ENCODE data around the gene PHLDB2. TPM values are rescaled to one million over a fixed set of nuclear protein-coding genes. Genes with fewer than 3 reads are reported as not detected.

Gene PHLDB2
- total RNA-seq, 1 donor from 2014 or later: 43.5 TPM

- H3K36me3 Mint-ChIP-seq: peaks cover 13% of the 10 kb centered on the region
- H3K9me3 Mint-ChIP-seq: no peaks in the 10 kb centered on the region
- H3K4me1 Mint-ChIP-seq (ENCODE audit: unreplicated experiment): peaks cover 18% of the 10 kb centered on the region
- H3K4me3 Mint-ChIP-seq: no peak overlapping the region
- no peak for TF ChIP-seq CTCF (conservative IDR thresholded peaks at IDR 0.05)
- H3K27ac Mint-ChIP-seq: no peak overlapping the region
- no peaks in the 10 kb centered on the region for H3K27me3 Mint-ChIP-seq
- DNase-seq (ENCODE audit: extremely low spot score, unreplicated experiment): no peak
These were observed 70.4 kb downstream of the PHLDB2 start for GRCh38 chr3:111929484-111929883.

- H3K4me1 Mint-ChIP-seq (ENCODE audit: unreplicated experiment): peaks cover 20% of the 10 kb centered on the region
- no peak for DNase-seq (ENCODE audit: extremely low spot score, unreplicated experiment)
- H3K27me3 Mint-ChIP-seq: no peaks in the 10 kb centered on the region
- peaks cover 21% of the 10 kb centered on the region for H3K36me3 Mint-ChIP-seq
- H3K9me3 Mint-ChIP-seq: no peaks in the 10 kb centered on the region
- TF ChIP-seq CTCF (conservative IDR thresholded peaks at IDR 0.05): no peak
- H3K27ac Mint-ChIP-seq: no peak overlapping the region
- H3K4me3 Mint-ChIP-seq: no peak overlapping the region
These were observed 73.9 kb downstream of the PHLDB2 start for GRCh38 chr3:111932946-111933345.

- Mint-ChIP-seq H3K9me3 (no peaks in the 10 kb centered on the region), H3K27me3 (no peaks in the 10 kb centered on the region), H3K36me3 (peaks cover 26% of the 10 kb centered on the region), H3K4me3 (no peak overlapping the region), H3K27ac (no peak overlapping the region), H3K4me1 (ENCODE audit: unreplicated experiment) (peaks cover 20% of the 10 kb centered on the region)
- DNase-seq (ENCODE audit: extremely low spot score, unreplicated experiment): no peak
- TF ChIP-seq CTCF (conservative IDR thresholded peaks at IDR 0.05): no peak
These were observed 77.3 kb downstream of the PHLDB2 start for GRCh38 chr3:111936191-111936841.

DNA sequence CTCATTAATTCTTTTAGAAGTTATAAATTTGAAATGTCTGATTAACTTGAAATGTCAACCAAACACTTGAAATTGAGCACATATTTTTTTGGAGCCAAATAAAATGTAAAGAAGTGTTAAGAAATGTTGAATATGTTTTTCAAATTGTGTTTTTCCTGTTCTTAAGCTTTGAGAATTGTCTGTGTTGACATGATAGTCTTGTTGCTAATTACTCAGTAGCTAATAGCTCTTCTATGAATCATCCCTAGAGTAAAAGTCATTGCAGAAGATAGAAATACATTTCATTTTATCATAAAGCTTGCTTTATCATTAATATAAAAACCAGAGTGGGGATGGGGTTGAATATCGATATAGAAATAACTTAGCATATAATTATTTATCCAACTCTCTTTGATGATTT lies 77.9 kb downstream of the PHLDB2 start:
- peaks cover 26% of the 10 kb centered on the region for H3K36me3 Mint-ChIP-seq
- H3K27me3 Mint-ChIP-seq: no peaks in the 10 kb centered on the region
- H3K4me3 Mint-ChIP-seq: no peak overlapping the region

GRCh38 chr3:111937871-111938270 lies 78.8 kb downstream of the PHLDB2 start:
- no peak overlapping the region for H3K27ac Mint-ChIP-seq
- H3K4me3 Mint-ChIP-seq: no peak overlapping the region
- no peaks in the 10 kb centered on the region for H3K9me3 Mint-ChIP-seq
- TF ChIP-seq CTCF (conservative IDR thresholded peaks at IDR 0.05): no peak
- H3K27me3 Mint-ChIP-seq: no peaks in the 10 kb centered on the region
- peaks cover 20% of the 10 kb centered on the region for H3K4me1 Mint-ChIP-seq (ENCODE audit: unreplicated experiment)
- H3K36me3 Mint-ChIP-seq: peaks cover 26% of the 10 kb centered on the region
- DNase-seq (ENCODE audit: extremely low spot score, unreplicated experiment): no peak

More for the DNA sequence above, 77.9 kb downstream of the PHLDB2 start:
- H3K9me3 Mint-ChIP-seq: no peaks in the 10 kb centered on the region
- H3K27ac Mint-ChIP-seq: no peak overlapping the region
- H3K4me1 Mint-ChIP-seq (ENCODE audit: unreplicated experiment): peaks cover 20% of the 10 kb centered on the region
- no peak for DNase-seq (ENCODE audit: extremely low spot score, unreplicated experiment)
- TF ChIP-seq CTCF (conservative IDR thresholded peaks at IDR 0.05): no peak

All from type B pancreatic cell (in vitro differentiated cells).